Adrenal gland (tissue), 5 donors: ENCODE data around the gene DUSP1.
"Not testable (repeated sequence)": the region's sequence is repeated elsewhere in the genome, so short reads cannot be mapped to it uniquely, and the experiment has no call there.

ENCODE experiments used
- POLR2A ChIP-seq, 2 donors: fragments of 450-650 bp; IDR thresholded peaks; one replicate each; pipeline ENCODE4 v1.6.1; 2017; ENCODE audit warnings: antibody characterized with exemption in 2 of 2, mild to moderate bottlenecking in 2 of 2, moderate library complexity in 1 of 2
- TF ChIP-seq, protein P1 (sequence below), 6 experiments: fragments of 450-650 bp in 4 of 6; fragments of 200-600 bp in 2 of 6; sonication (generic) in 1 of 6; IDR thresholded peaks; 1 replicate in 5 of 6; 2 replicates in 1 of 6; pipeline versions ENCODE4 v1.5.1 to v1.8.0; 2016 to 2021; ENCODE audit warnings: antibody characterized with exemption in 6 of 6, mild to moderate bottlenecking in 2 of 6, moderate library complexity in 1 of 6
- donor health status: DM: no; HTN: no; CAD: no.

GRCh38 chr5:172810996-172811395, 40.0 kb upstream of the DUSP1 start:
- TF ChIP-seq, protein P1, sequence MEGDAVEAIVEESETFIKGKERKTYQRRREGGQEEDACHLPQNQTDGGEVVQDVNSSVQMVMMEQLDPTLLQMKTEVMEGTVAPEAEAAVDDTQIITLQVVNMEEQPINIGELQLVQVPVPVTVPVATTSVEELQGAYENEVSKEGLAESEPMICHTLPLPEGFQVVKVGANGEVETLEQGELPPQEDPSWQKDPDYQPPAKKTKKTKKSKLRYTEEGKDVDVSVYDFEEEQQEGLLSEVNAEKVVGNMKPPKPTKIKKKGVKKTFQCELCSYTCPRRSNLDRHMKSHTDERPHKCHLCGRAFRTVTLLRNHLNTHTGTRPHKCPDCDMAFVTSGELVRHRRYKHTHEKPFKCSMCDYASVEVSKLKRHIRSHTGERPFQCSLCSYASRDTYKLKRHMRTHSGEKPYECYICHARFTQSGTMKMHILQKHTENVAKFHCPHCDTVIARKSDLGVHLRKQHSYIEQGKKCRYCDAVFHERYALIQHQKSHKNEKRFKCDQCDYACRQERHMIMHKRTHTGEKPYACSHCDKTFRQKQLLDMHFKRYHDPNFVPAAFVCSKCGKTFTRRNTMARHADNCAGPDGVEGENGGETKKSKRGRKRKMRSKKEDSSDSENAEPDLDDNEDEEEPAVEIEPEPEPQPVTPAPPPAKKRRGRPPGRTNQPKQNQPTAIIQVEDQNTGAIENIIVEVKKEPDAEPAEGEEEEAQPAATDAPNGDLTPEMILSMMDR (IDR thresholded peaks at IDR 0.05), result not testable (repeated sequence)
- TF ChIP-seq POLR2A (IDR thresholded peaks at IDR 0.05), result not testable (repeated sequence)
